H4 (cell line): ENCODE data around the gene PRF1. TPM values are rescaled to one million over a fixed set of nuclear protein-coding genes. Genes with fewer than 3 reads are reported as not detected.
A peak's percentile ranks its signal among the peaks of the same experiment; 100 is the strongest.
"Not testable (repeated sequence)": the region's sequence is repeated elsewhere in the genome, so short reads cannot be mapped to it uniquely, and the experiment has no call there.

Source experiments
- DNase-seq: peaks from one replicate; pipeline ENCODE4 v3.0.0-alpha.2; 2015; ENCODE audit warnings: low spot score
- total RNA-seq: library from RNA; depleted of rRNA; stranded (reverse); fragments of >200 nt; shearing (Covaris generic); gene quantifications from 2 replicates; pipeline ENCODE4 v1.2.3, GENCODE V29; 2014

The PRF1 gene
- total RNA-seq, 1 experiment from 2014 or later: not detected

DNA sequence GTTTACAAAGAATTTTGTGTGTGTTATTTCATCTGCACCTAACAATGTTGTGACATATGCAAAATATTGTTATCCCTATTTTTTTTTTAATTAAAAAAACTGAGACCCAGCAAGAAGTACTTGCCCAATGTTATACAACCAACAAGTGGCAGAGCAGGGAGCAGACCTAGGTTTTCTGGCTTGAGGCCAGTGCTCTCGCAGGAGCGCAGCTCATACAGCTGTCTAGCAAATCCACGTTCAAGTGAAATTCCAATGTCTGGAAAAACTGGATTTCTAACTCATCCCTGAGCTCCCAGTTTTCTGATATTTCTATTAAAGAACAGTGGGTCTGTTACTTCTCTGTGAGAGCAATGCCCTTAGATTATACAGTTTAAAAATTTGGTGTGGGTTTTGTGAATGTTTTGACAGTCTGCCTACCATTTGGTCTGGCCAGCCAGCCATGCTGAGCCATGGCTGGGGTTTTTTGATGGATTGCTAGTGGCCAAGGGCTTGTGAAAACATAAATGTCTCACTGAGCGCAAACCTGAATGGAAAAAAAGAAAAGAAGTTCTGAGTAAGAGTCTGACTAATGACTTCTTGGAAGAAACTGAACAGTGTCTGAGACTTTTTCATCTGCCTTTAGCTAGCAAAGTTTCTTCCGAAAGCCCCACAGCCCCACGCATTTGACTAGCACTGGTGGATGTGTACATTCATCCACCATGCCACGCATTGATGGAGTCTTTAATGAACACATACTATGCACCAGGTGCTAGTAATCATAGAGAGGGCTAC, 15.4 kb upstream of the PRF1 start:
- DNase-seq: no peak

DNA sequence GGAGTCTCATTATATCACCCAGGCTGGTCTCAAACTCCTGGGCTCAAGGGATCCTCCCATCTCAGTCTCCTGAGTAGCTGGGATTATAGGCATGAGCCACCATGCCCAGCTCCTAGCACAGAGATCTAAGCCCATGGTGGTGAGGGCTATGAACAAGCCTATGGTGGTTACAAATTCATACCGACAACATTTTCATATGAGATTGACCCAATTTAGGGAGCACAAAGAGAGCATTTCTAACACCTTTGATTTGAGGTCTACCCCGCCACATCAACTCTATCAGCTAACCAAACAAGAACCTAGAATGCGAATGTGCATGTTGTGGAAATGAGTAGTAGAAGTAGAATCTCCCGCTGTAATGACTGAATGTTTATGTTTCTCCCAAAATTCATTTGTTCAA, 14.2 kb upstream of the PRF1 start:
- no peak for DNase-seq

GRCh38 chr10:70615784-70616522, 13.4 kb upstream of the PRF1 start:
- peak; percentile 49 for DNase-seq

DNA sequence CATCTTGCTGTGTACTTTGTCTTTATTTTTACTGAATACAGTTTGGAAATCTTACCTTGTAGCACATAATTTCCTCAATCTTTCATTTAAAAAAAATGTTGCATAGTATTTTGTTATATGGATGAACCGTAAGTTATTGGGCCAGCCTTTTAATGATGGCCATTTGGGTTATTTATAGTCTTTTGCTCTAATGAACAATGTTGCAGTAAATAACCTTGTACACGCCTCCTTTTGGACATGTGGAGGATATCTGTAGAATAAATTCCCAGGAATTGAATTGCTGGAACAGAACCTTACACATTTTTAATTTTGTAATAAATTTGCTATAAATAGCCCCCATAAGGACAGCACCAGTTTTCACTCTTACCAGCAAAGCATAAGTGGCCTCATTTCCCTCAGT, 12.7 kb upstream of the PRF1 start:
- DNase-seq: no peak

DNA sequence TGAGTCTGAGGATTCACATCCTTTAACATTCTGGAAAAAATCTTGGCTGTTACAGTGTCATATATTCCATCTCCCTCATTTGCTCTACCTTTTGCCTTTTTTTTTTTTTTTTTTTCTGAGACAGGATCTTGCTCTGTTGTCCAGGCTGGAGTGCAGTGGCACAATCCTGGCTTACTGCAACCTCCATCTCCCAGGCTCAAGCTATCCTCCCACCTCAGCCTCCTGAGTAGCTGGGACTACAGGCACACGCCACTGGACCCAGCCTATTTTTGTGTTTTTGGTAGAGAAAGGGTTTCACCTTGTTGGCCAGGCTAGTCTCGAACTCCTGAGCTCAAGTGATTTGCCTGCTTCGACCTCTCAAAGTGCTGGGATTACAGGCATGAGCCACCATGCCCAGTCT, 11.8 kb upstream of the PRF1 start:
- not testable (repeated sequence) for DNase-seq

- DNase-seq: no peak
Observed at GRCh38 chr10:70613941-70614340, 11.4 kb upstream of the PRF1 start.

GRCh38 chr10:70607936-70608335, 5.4 kb upstream of the PRF1 start:
- DNase-seq: no peak

GRCh38 chr10:70605161-70605560, 2.6 kb upstream of the PRF1 start:
- DNase-seq: no peak

GRCh38 chr10:70604106-70604505, 1.6 kb upstream of the PRF1 start:
- DNase-seq: no peak

GRCh38 chr10:70603449-70603801, 884 bp upstream of the PRF1 start:
- no peak for DNase-seq

DNA sequence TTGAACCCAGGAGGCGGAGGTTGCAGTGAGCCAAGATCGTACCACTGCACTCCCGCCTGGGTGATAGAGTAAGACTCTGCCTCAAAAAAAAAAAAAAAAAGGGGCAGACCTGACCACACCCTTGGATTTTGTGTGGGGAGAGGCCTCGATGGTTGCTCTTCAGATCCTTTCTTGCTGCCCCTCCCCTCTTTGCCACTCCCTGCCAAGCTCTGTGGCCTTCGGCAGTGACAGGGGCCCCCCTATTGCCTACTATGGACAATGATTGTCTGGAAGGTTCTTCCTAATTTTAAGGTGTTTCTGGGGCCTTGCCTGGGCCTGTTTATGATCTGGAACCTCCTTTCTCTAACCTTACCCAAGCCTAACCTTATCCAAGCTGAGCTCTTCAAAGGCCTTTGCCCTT, 795 bp downstream of the PRF1 start:
- DNase-seq: no peak

DNA sequence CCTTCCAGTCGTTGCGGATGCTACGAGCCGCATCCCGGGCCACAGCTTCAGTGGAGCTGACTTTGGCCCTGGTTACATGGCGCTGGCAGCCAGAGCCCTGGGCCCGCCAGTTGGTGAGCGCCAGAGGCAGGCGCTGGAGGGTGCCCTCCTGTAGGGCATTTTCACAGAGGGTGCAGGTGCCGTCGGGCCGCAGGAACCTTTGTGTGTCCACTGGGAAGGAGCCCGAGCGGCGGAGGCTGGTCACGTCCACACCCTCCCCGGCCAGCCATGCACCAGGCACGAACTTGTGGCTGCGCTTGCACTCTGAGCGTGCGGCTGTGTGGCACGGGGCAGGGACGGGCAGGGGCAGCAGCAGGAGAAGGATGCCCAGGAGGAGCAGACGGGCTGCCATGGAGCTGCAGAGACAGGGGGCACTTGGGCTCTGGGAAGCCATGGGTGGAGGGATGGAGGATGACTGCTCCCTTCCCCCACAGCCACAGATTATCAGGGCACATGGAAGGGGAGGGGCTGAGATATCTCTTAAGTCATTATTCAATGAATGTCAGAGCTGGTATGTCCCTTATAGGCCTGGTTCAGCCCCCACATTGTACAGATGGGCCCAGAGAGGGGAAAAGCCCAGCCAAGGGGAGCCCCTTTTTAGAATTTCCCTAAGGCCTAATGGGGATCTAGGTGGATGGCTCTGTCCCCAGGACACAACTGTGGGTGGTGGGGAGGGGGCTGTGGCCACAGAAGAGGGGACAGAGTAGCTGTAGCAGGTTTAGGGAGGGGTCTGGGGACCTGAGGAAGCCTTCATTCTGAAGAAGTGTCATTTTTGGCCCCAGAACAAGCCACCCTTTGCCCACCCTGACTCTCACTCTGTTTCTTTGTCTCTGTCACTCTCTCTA, 1.8 kb downstream of the PRF1 start:
- no peak for DNase-seq

GRCh38 chr10:70599791-70600190, 2.8 kb downstream of the PRF1 start:
- no peak for DNase-seq

- no peak for DNase-seq
Observed at GRCh38 chr10:70599319-70599718, 3.2 kb downstream of the PRF1 start.

GRCh38 chr10:70598857-70599295, 3.7 kb downstream of the PRF1 start:
- DNase-seq: no peak

- DNase-seq: no peak
Observed at GRCh38 chr10:70597856-70598815, 4.4 kb downstream of the PRF1 start.

DNA sequence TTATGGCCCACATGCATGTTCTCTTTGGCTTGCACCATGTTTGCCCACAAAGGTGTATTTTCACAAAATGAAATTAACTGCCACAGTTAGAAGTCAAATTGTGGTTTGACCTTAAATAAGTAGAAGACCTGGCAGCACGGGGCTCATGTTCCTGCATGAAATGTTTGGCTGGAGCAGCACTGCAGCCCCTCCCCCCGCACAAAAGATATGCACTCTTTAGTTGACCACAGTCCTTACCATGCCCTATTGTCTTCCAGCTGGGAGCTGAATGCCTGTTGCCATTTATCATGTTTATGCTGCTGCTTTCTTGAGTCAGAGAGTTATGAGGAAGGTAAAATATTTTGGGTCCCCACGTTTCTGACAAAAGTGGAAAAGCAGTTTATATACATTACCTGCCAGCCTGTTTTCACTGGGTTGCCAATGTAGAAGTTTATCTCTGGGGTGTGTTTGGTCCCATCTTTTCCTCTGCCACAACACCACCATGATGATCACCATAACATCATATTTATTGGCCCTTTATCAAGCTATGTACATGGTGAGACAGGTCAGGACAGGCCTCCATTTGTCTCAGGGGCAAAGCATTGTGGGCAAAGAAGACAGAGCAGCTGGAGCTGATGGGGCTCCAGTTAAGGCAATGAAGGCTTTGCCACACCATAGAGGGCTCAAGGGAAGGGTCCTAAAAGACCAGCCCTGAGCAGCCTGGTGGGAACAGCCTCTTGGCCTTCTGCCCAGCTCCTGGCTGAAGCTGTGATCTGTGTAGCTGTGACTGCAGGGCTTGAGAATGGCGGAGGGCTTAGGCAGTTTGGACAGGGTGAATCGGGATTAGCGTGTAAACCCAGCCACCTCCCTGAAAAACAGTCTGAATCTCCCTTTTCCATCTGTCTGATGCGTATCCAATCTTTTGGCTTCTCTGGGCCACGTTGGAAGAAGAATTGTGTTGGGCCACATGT, 5.4 kb downstream of the PRF1 start:
- DNase-seq: no peak

DNA sequence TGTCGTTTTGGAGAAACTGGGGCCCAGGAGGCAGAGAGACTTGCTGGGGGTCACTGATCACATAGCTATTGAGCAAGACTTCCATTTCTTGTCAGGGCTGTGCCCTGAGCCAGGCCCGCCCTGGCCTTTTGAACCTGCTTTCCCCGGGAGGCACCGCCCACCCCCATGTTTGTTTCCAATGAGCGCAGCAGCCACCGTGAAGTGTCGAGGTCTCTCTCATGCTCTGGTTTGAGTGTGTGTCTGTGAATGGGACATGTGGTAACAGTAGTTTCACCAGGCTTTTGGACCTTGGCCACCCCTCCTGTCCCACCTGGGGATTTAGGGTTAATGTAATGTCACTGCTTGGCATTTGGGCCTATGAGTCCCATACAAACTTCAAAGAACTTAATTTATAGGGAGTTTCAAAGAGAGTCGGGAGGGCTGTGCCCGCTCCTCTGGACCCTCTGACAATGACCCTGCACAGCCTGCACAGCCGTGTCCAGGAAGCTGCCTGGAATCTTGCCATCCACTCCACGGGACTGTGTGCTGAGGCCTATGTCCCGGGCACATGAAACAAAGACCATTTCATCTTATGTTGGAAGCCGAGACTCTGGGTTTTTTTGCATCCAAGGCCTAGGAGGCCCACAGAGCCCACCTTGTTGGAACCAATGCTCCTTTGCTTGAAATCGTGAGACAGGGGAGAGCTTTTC, 6.3 kb downstream of the PRF1 start:
- DNase-seq: no peak

DNA sequence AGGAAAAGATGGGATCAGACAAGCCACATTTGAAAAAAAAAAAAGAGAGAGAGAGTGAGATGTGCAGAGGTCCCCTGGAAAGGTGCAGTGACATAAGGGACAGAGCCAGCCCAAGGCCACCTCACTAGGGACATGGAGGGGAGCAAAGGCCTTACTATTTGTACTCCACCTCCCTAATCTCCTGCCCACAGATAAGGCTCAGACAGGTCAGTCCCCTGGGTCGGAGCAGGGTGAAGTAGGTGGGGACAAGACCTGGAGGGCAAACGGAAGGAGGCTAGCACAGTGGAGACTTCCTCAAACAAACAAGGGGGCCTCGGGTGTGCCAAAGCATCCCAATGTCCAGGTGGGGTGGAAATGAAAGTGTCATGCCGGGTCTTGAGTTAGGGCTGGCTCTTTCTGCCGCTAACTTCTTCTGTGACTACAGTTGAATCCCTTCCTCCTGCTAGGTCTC, 7.0 kb downstream of the PRF1 start:
- DNase-seq: no peak
